K562 (cell line): ENCODE measurements around the gene STPG4. TPM values are rescaled to one million over a fixed set of nuclear protein-coding genes. Genes with fewer than 3 reads are reported as not detected.

Experiments
- ATAC-seq: fragments of 200-7000 bp; cut with Tn5 transposase; 3 replicates; pipeline ENCODE4 v1.9.1; 2020; ENCODE audit warnings: moderate library complexity
- BruUV-seq: library from RNA; stranded (reverse); fragments of 400-500 nt; replicated peaks from 2 replicates; lab custom pipeline; 2021; lab: Mats Ljungman, UMichigan
- CTCF ChIA-PET: fragments of 300-600 bp; formaldehyde crosslinking; extraction: SDS; loops from one replicate; lab custom pipeline; 2021; ENCODE audit warnings: low intra/inter-chr PET ratio; lab: Yijun Ruan, JAX
- POLR2A ChIA-PET: fragments of 300-600, 350-650 bp; sonication (Branson Sonifier 250); formaldehyde crosslinking; extraction: SDS; loops from one replicate; lab custom pipeline; 2021; ENCODE audit warnings: antibody characterized with exemption, inconsistent platforms; lab: Yijun Ruan, JAX
- DNase-seq, 4 experiments: peaks; one replicate each; pipeline versions ENCODE4 v3.0.0 to v3.0.0-alpha.2; 2011 to 2018; ENCODE audit warnings: low spot score in 3 of 4, mixed read lengths in 3 of 4; ENCODE audit errors: extremely low read depth in 1 of 4
- FAIRE-seq: peaks from 2 replicates; lab custom pipeline; 2011; peaks lifted over from hg19 to GRCh38; lab: Jason Lieb, UNC
- H2AFZ ChIP-seq: 2 replicates; pipeline ENCODE4 v1.6.0; 2011; ENCODE audit warnings: low read depth, low read length, control low read depth, inconsistent platforms
- H3K27ac ChIP-seq: fragments of 200-600 bp; 3 replicates; pipeline ENCODE4 v1.8.0; 2011; ENCODE audit warnings: low read depth, mild to moderate bottlenecking, control low read depth, inconsistent platforms, low read length, moderate library complexity, mixed read lengths; ENCODE audit errors: extremely low read depth
- H3K27me3 ChIP-seq, 2 experiments: fragments of 300-600 bp in 1 of 2; 2 replicates in 1 of 2; 3 replicates in 1 of 2; pipeline versions ENCODE4 v1.6.0 to v1.8.0; 2011; ENCODE audit warnings: inconsistent platforms in 2 of 2, low read length in 2 of 2, mild to moderate bottlenecking in 1 of 2, mixed read lengths in 1 of 2, moderate library complexity in 1 of 2; ENCODE audit not compliant: control insufficient read depth in 2 of 2, insufficient read depth in 2 of 2
- H3K36me3 ChIP-seq: fragments of 300-600 bp; 3 replicates; pipeline ENCODE4 v1.8.0; 2011; ENCODE audit warnings: mild to moderate bottlenecking, low read length, inconsistent platforms; ENCODE audit not compliant: control insufficient read depth, insufficient read depth
- H3K4me1 ChIP-seq, 2 experiments: fragments of 200-600 bp in 1 of 2; replicated peaks in 1 of 2; 2 replicates in 1 of 2; 3 replicates in 1 of 2; pipeline versions ENCODE4 v1.5.1 to v1.8.0; 2011; ENCODE audit warnings: inconsistent platforms in 2 of 2, low read length in 2 of 2, mild to moderate bottlenecking in 1 of 2, mixed read lengths in 1 of 2, moderate library complexity in 1 of 2; ENCODE audit not compliant: control insufficient read depth in 2 of 2, insufficient read depth in 2 of 2
- H3K4me2 ChIP-seq: 2 replicates; pipeline ENCODE4 v1.6.1; 2011; ENCODE audit warnings: low read length, control low read depth, inconsistent platforms, mixed read lengths; ENCODE audit not compliant: insufficient read depth
- H3K4me3 ChIP-seq: fragments of 200-600 bp; sonication (generic), shearing (Covaris generic); 2 replicates; pipeline ENCODE4 v1.5.1; 2016; ENCODE audit warnings: control low read depth, inconsistent platforms
- H3K79me2 ChIP-seq: fragments of 200-600 bp; 3 replicates; pipeline ENCODE4 v1.8.0; 2011; ENCODE audit warnings: low read length, inconsistent platforms; ENCODE audit not compliant: control insufficient read depth, insufficient read depth
- H3K9ac ChIP-seq, 2 experiments: 2 replicates each; pipeline versions ENCODE4 v1.6.0 to v1.6.1; 2011; ENCODE audit warnings: low read depth in 2 of 2, low read length in 2 of 2, control low read depth in 1 of 2, inconsistent platforms in 1 of 2, mild to moderate bottlenecking in 1 of 2, mixed read lengths in 1 of 2; ENCODE audit not compliant: insufficient read depth in 1 of 2
- H3K9me1 ChIP-seq: one replicate; pipeline ENCODE4 v1.6.0; 2011; ENCODE audit warnings: inconsistent platforms, mild to moderate bottlenecking, low read length, moderate library complexity; ENCODE audit not compliant: control insufficient read depth, insufficient read depth
- H3K9me3 ChIP-seq: replicated peaks from 2 replicates; pipeline ENCODE4 v1.5.1; 2011; ENCODE audit warnings: low read depth, low read length, inconsistent platforms; ENCODE audit not compliant: control insufficient read depth, insufficient read depth
- H4K20me1 ChIP-seq: replicated peaks from 2 replicates; pipeline ENCODE4 v1.6.1; 2011; ENCODE audit warnings: low read length, inconsistent platforms, mixed read lengths; ENCODE audit not compliant: control insufficient read depth, insufficient read depth
- ARHGAP35 ChIP-seq: fragments of 450-650 bp; IDR thresholded peaks from 2 replicates; pipeline ENCODE4 v1.6.1; 2018; ENCODE audit not compliant: partially characterized antibody
- BRD9 ChIP-seq: fragments of 450-650 bp; IDR thresholded peaks from 2 replicates; pipeline ENCODE4 v1.6.1; 2018; ENCODE audit warnings: low read depth; ENCODE audit not compliant: partially characterized antibody
- C11orf30 ChIP-seq: fragments of 450-650 bp; IDR thresholded peaks from 2 replicates; pipeline ENCODE4 v1.6.1; 2016; ENCODE audit warnings: low read depth, mild to moderate bottlenecking
- E2F5 ChIP-seq: sonication (generic); formaldehyde crosslinking; IDR thresholded peaks from 2 replicates; pipeline ENCODE4 v1.8.0; 2022; ENCODE audit warnings: mild to moderate bottlenecking, missing genetic modification reagents
- E4F1 ChIP-seq: fragments of 250-450 bp; sonication (Bioruptor Pico); IDR thresholded peaks from 2 replicates; pipeline ENCODE4 v1.5.0; 2021; ENCODE audit warnings: mild to moderate bottlenecking, borderline replicate concordance
- ETV6 ChIP-seq, 3 experiments: fragments of 150-350 bp in 1 of 3; sonication (generic) in 1 of 3; formaldehyde crosslinking in 1 of 3; IDR thresholded peaks; 2 replicates each; pipeline versions ENCODE4 v1.6.1 to v1.8.0; 2014 to 2022; ENCODE audit warnings: borderline replicate concordance in 2 of 3, low read depth in 2 of 3, antibody characterized with exemption in 1 of 3, low read length in 1 of 3, mild to moderate bottlenecking in 1 of 3, missing genetic modification reagents in 1 of 3
- FOXJ3 ChIP-seq: sonication (generic); formaldehyde crosslinking; IDR thresholded peaks from 2 replicates; pipeline ENCODE4 v1.4.0; 2020; ENCODE audit warnings: mild to moderate bottlenecking, missing genetic modification reagents
- ILF3 ChIP-seq: fragments of 450-650 bp; IDR thresholded peaks from 2 replicates; pipeline ENCODE4 v1.6.1; 2018; ENCODE audit warnings: antibody characterized with exemption, mild to moderate bottlenecking, moderate library complexity, borderline replicate concordance
- NBN ChIP-seq: fragments of 450-650 bp; IDR thresholded peaks from 2 replicates; pipeline ENCODE4 v1.6.1; 2016; ENCODE audit warnings: low read depth, mild to moderate bottlenecking
- NFE2L1 ChIP-seq: fragments of 450-650 bp; IDR thresholded peaks from 2 replicates; pipeline ENCODE4 v1.6.1; 2016; ENCODE audit warnings: missing genetic modification characterization, low read depth, mild to moderate bottlenecking, missing compliant biosample characterization, moderate library complexity, borderline replicate concordance
- POLR3A ChIP-seq: IDR thresholded peaks from 2 replicates; pipeline ENCODE4 v1.6.1; 2011; ENCODE audit warnings: borderline replicate concordance, mild to moderate bottlenecking, moderate library complexity; ENCODE audit not compliant: insufficient read length, insufficient read depth; ENCODE audit errors: extremely low read depth
- TCF7 ChIP-seq: sonication (generic); IDR thresholded peaks from 2 replicates; pipeline ENCODE4 v1.6.1; 2016; ENCODE audit warnings: antibody characterized with exemption, borderline replicate concordance
- ZNF133 ChIP-seq: fragments of 250-450 bp; sonication (Bioruptor Pico); IDR thresholded peaks from 2 replicates; pipeline ENCODE4 v1.4.0; 2020; ENCODE audit warnings: mild to moderate bottlenecking
- ZNF174 ChIP-seq: fragments of 250-450 bp; sonication (Bioruptor Pico); IDR thresholded peaks from 2 replicates; pipeline ENCODE4 v1.4.0; 2020; ENCODE audit warnings: mild to moderate bottlenecking
- ZNF24 ChIP-seq: fragments of 450-650 bp; IDR thresholded peaks from 2 replicates; pipeline ENCODE4 v1.6.1; 2016
- ZNF274 ChIP-seq: IDR thresholded peaks from 2 replicates; pipeline ENCODE4 v1.6.1; 2011; ENCODE audit warnings: low read depth, mild to moderate bottlenecking, low read length, moderate library complexity, borderline replicate concordance
- ZNF444 ChIP-seq: fragments of 250-450 bp; sonication (Bioruptor Pico); IDR thresholded peaks from 2 replicates; pipeline ENCODE4 v1.4.0; 2020; ENCODE audit warnings: mild to moderate bottlenecking, moderate library complexity
- WGBS: fragments of 100-300 bp; shearing (Covaris generic); methylation state at CpG from one replicate; pipeline ENCODE4 v1.1.6; 2016; ENCODE audit warnings: low coverage, mixed read lengths; ENCODE audit not compliant: insufficient coverage; ENCODE audit errors: missing lambda C conversion rate; 5-methylcytosine and 5-hydroxymethylcytosine counted together
- in situ Hi-C: fragments of 300-500 bp; cut with MboI; formaldehyde crosslinking; loops from 4 replicates; pipeline ENCODE4 v1.15.0; 2018; ENCODE audit warnings: inconsistent platforms, mixed read lengths
- intact Hi-C: fragments of 100-400 bp; cut with micrococcal nuclease; formaldehyde crosslinking; loops from 2 replicates; pipeline ENCODE4 v1.14.2; 2022
- polyA plus RNA-seq, 8 experiments: library from polyadenylated mRNA; depleted of rRNA in 4 of 8; stranded (reverse) in 5 of 8; unstranded in 3 of 8; fragments of >200 nt; fragmentation: Nextera tagmentation in 2 of 8; fragmentation: Illumina TruSeq in 1 of 8; extraction: Ambion mirVana in 2 of 8; extraction: Trizol in 1 of 8; gene quantifications; 2 replicates each; pipeline versions ENCODE4 v1.2.1 to v1.2.3, GENCODE V29; 2011 to 2014; ENCODE audit warnings: inconsistent platforms in 1 of 8, missing spikeins in 1 of 8
- total RNA-seq, 7 experiments: library from RNA; depleted of rRNA in 6 of 7; stranded (reverse); fragments of >200 nt in 6 of 7; fragmentation: Illumina TruSeq in 2 of 7; extraction: Trizol in 2 of 7; gene quantifications; 2 replicates each; pipeline versions ENCODE4 v1.2.1 to v1.2.3, GENCODE V29; 2011 to 2021; ENCODE audit warnings: low replicate concordance in 1 of 7

The STPG4 gene
- total and polyA plus RNA-seq, 9 of the 15 experiments (the other 6 are each of a cell fraction or from before 2014, with no cell fraction given), result 0.10 to 0.68 (median 0.22) TPM; not detected in 6

GRCh38 chr2:47133046-47133445, 22.1 kb downstream of the STPG4 start:
- Histone ChIP-seq H3K27ac (no peak overlapping the region), H3K4me3 (no peak overlapping the region), H4K20me1 (no peaks in the 10 kb centered on the region), H3K27me3 (peaks cover 18 to 20% of the 10 kb centered on the region in 2 experiments; a peak in 4 of 5 replicates), H3K36me3 (no peaks in the 10 kb centered on the region), H3K79me2 (no peaks in the 10 kb centered on the region), H3K4me2 (no peak overlapping the region), H3K9ac (no peak overlapping the region), H2AFZ (no peak overlapping the region), H3K4me1 (no peaks in the 10 kb centered on the region), H3K9me3 (no peaks in the 10 kb centered on the region), H3K9me1 (no peaks in the 10 kb centered on the region)
- WGBS, result 52% methylated on average over 4 of the region's 4 CpGs
- ChIA-PET POLR2A (interaction anchor here (1.1 kb wide), 1 partner anchor 160 kb away, joined by 3 read pairs; no protein-coding TSS in a partner anchor), CTCF (no interaction called here)
- no peak for TF ChIP-seq NFE2L1
- no peak for TF ChIP-seq ZNF174
- no peak for TF ChIP-seq NBN
- TF ChIP-seq E2F5 (CRISPR knock-in tag), result no peak
- TF ChIP-seq ARHGAP35, result no peak
- TF ChIP-seq ZNF444 (CRISPR knock-in tag), result no peak
- TF ChIP-seq C11orf30, result no peak
- TF ChIP-seq BRD9, result no peak
- no peak for TF ChIP-seq ETV6 (IDR thresholded peaks at IDR 0.05; ENCODE audit: borderline replicate concordance in 1 of 2, low read depth in 2 of 2, low read length in 1 of 2)
- TF ChIP-seq ETV6 (CRISPR knock-in tag; IDR thresholded peaks at IDR 0.05; ENCODE audit: borderline replicate concordance), result no peak
- TF ChIP-seq ZNF133 (CRISPR knock-in tag), result no peak
- TF ChIP-seq E4F1 (CRISPR knock-in tag), result no peak
- no peak for TF ChIP-seq POLR3A
- no peak for TF ChIP-seq TCF7
- no peak for TF ChIP-seq FOXJ3 (CRISPR knock-in tag)
- no peak for TF ChIP-seq ILF3
- no peak for TF ChIP-seq ZNF24
- no peak for TF ChIP-seq ZNF274
- FAIRE-seq, result no peak
- ATAC-seq, result no peak
- DNase-seq, result no peak
- in situ Hi-C loops, result no loop called here
- BruUV-seq, result no TSS peak
- intact Hi-C loops, result no loop called here
